Urothelium cell line (cell line): Measurements from ENCODE around the gene PARM1.
"Not testable (repeated sequence)": the region's sequence is repeated elsewhere in the genome, so short reads cannot be mapped to it uniquely, and the experiment has no call there.

Experiments used
- DNase-seq: peaks from one replicate; pipeline ENCODE4 v3.0.0; 2011; ENCODE audit warnings: low spot score, mixed read lengths
- FAIRE-seq: peaks from 2 replicates; lab custom pipeline; 2011; peaks lifted over from hg19 to GRCh38; lab: Jason Lieb, UNC

PARM1 gene

GRCh38 chr4:74982546-74983252, 49.8 kb downstream of the PARM1 start:
- DNase-seq (no peak), FAIRE-seq (no peak)

DNA sequence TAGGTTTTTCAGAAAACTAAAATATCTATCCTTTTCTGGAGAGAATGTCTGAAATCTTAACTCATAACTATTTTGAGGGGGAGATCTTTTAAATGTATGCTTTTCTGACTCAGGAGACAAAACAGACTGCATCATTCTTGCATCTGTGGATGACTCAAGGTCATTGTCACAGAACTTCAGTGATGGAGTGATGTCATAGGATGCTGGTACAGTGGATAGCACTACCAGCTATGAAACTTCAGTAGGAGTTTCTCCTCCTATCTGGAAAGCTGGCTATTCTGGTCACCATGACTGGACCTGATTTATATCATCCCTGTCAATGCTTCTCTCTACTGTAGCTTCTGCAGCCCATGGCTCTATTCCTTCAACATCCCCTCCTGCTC, 50.3 kb downstream of the PARM1 start:
- no peak for DNase-seq
- FAIRE-seq = no peak

DNA sequence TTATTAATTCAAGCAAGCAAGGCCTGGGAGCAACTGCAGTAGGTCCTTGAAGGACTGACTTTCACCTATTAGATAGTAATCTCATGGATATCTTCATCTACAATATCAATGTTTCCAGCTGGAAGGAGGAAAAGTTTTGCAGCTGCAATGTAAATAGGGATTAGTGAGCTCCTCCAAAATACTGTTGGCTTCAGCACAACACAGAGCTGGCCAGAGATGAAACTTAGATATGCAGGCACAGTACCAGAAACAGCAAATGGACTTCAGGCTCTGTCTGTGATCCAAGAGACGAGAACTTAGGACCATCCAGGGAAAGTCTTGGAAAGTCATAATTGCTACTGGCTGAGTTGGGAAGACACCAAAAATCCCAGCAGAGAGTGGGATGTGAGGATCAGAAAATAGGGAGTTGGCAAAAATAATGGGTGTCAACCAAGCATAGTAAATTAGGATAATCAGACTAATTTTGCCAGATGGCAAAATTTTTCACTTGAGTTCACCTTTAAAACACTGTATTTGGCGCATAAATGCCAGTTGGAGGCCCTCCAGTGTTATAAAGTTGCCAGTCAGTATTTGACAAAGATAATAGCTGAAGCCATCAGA, 57.5 kb downstream of the PARM1 start:
- DNase-seq = no peak
- FAIRE-seq = no peak

DNA sequence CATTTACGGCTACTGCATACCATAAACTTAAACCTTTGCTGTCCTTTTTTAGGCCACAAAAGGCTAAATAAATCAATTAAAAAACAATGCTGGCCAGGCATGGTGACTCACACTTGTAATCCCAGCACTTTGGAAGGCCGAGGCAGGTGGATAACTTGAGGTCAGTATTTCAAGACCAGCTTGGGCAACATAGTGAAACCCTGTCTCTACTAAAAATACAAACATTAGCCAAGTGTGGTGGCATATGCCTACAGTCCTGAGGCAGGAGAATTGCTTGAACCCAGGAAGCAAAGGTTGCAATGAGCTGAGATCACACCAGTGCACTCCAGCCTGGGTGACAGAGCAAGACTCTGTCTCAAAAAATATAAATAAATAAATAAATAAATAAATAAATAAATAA, 61.5 kb downstream of the PARM1 start:
- FAIRE-seq = not testable (repeated sequence)

DNA sequence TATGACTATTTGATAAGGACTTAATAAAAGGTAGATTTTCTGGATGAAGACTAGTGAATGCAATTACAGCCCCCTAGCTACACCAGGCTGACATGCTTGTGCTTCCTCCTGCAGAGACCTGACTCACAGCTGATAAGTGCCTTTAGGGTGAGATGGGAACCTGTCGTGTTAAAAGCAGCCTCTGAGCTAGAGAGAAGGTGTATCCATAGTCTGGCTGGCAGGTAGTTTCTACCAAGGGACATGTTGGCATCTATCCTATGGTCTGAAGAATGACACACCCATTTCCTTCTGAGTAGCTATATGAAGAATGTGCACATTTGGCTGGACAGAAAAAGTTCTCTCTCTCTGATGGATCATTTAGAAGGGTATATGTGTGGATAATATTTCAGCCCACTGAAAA, 64.1 kb downstream of the PARM1 start:
- no peak for DNase-seq
- no peak for FAIRE-seq

More for the DNA sequence above, 61.5 kb downstream of the PARM1 start:
- not testable (repeated sequence) for DNase-seq

- no peak for FAIRE-seq
These were observed 65.2 kb downstream of the PARM1 start for GRCh38 chr4:74997948-74998729.

GRCh38 chr4:74999714-75000309, 66.9 kb downstream of the PARM1 start:
- no peak for FAIRE-seq
- DNase-seq = no peak

More at GRCh38 chr4:74997948-74998729, 65.2 kb downstream of the PARM1 start:
- no peak for DNase-seq

- no peak for DNase-seq
- no peak for FAIRE-seq
These were observed 69.0 kb downstream of the PARM1 start for GRCh38 chr4:75001871-75002270.

- DNase-seq (no peak), FAIRE-seq (no peak)
These were observed 69.5 kb downstream of the PARM1 start for GRCh38 chr4:75002381-75002780.

DNA sequence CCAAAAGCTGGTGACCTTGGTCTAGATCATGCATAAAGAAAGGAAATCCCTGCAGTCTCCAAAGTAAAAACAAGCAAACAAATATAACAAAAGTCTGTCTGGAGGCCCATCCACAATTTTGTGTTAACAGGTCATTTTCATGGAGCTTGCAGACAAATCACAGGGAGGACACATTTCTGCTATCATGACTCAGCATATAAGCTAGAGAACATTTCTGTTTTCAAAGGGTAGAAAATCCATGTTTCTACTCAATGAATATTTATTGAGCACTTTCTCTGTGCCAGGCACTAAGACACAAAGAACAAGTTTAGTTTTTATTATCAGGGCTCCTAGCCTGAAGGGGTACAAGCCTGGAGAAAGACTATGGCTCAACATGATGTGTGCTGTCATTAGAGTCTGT, 71.1 kb downstream of the PARM1 start:
- no peak for DNase-seq
- FAIRE-seq = no peak

DNA sequence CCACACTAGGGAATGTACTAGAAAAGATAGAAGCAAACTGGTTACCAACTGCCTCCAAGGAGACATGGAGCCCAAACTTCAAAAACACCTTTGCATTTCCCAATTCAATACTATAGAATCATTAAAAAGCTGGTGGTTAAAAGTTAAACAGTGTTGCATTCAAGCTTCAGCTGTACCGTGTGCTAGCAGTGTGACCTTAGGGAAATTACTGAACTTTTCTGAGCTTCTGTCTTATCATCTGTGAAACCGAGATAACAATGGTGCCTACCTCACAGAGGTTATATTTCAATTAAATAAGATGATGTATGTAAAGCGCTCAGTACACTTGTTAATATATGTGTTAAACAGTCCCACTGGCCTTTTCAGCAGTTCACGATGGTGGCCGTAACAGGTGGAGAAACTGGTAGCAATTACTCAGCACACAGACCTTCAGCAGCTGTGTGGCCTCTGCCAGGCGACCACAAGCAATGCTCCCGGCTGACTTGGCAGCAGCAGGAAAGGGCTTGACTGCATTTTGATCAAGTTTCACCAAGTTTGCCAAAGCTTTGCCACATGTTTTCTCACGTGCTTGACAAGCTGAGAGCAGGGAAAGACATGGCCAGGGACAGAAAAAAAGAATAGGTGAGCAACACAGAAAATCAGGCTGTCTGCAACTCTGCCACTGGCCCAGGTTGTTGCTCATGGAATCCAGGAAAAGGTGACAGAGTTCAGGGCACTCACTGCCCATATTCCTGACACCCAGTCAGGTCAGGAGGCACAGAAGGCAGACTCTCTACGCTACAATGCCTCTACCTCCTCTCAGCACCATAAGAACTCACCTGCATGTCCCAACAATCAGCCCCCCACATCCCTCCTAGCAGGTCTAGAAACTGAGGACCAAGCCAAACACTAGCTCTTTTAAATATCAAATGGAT, 72.1 kb downstream of the PARM1 start:
- FAIRE-seq (no peak), DNase-seq (no peak)

DNA sequence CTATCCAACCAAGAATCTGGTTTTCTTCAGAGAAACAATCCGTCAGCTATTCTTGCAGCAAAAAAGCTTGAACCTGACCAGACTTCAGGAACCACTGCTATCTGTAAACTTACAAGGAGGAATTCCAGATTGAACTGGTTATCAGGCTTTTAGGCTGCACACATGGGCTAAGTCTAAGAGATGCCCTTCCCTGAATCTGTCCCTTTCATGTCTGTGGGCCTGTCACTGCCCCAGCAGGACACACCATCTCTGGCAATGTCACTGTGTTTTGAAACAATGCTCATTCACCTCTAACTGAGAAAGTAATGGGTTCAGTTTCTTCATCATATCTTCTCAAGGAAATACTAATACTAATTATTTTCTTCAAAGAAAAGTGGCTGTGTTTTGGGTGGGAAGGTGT, 72.8 kb downstream of the PARM1 start:
- DNase-seq (no peak), FAIRE-seq (no peak)

DNA sequence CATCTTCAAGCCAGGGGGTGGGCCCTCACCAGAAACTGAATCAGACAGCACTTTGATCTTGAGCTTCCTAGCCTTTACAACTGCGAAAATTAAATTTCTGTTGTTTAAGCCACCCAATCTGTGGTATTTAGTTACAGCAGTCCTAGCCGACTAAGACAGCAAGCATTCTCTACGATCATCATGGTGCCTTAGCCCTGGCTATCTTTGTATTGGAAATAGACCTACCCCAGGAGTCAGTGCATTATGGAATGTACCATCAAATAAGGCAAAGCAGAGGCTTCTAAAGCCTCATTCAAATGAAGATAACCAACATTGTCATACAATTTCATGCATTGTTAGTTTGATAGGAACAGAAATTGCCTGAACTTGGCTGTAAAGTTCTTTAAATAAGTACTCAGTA, 75.0 kb downstream of the PARM1 start:
- DNase-seq (no peak), FAIRE-seq (no peak)

GRCh38 chr4:75009138-75009537, 76.2 kb downstream of the PARM1 start:
- FAIRE-seq (no peak), DNase-seq (no peak)

GRCh38 chr4:75011131-75011795, 78.3 kb downstream of the PARM1 start:
- FAIRE-seq = no peak
- DNase-seq = no peak

DNA sequence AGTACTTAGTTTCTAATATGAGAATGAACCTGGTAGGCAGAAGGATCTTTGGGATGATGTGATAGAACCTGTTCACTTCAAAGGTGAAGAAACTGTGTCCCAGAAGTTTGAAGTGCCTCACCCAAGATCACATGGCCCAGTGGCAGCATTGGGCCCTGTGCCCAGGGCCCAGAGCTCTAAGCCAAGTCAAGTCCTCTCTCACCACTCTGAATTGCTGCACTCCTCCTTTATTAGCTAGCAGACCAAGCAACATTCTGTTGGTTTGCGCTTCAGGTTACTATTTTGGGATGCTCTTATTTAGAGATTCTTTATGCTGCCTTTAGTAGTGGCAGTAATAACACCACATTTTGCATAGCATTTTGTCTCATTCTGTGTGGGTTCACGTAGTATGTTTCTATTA, 82.7 kb downstream of the PARM1 start:
- DNase-seq (no peak), FAIRE-seq (no peak)

DNA sequence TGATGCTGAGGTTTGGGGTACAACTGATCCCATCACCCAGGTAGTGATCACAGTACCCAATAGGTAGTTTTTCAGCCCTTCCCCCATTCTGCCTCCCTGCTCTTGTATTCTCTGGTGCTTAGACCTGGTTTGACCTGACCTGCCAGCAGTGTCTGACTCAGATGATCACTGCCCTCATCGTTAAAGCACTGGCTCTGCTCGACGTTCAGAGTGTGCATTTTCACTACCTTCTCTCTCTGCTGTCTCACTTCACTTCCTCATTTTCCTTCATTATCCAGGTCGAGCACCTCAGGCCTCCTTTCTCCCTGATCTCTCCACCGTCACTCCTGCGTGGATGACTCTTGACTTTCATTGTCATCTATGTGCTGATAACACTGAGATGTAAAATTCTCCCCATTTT, 83.6 kb downstream of the PARM1 start:
- FAIRE-seq = no peak
- DNase-seq = no peak

DNA sequence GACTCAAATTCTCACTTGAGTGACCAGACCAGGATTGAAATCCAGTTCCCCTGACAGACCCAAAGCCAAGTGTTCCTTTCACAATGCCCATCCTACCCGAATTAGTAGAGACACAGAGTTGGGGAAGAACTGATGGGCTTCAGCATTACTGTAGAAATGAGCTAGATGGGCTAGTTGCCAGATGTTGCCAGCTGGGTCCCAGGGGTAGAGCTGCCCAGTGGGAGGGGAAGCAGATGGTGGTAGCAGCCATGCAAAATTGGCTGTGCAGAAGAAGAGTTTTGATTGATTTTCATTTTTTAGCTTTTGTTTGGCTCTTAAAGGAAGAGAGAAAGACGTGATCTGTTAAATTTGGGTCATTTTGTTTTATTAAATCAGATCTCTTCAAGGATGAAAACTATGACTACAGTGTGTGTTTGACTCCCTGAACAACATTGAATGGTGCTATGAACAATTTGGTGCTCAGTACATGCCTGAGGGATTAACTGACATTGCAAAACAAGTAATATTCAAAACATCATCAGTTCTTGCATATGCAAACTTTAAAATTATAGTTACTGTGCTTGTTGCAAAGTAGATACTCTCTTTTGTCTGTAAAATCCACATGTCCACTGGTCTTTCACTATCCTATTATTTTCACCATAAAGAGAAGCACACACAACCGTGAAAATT, 86.0 kb downstream of the PARM1 start:
- FAIRE-seq (no peak), DNase-seq (no peak)

GRCh38 chr4:75025431-75025830, 92.5 kb downstream of the PARM1 start:
- no peak for DNase-seq
- FAIRE-seq = no peak
